CD14-positive monocyte (primary cell): ENCODE measurements around the gene GMDS. TPM values are rescaled to one million over a fixed set of nuclear protein-coding genes. Genes with fewer than 3 reads are reported as not detected.
A peak's percentile ranks its signal among the peaks of the same experiment; 100 is the strongest.

Source experiments
- DNase-seq, 3 donors: peaks; one replicate each; pipeline ENCODE4 v3.0.0-alpha.2; 2011 to 2022
- H2AFZ ChIP-seq: 2 replicates; pipeline ENCODE4 v1.6.0; 2012; ENCODE audit warnings: mild to moderate bottlenecking, low read depth, low read length, inconsistent platforms; ENCODE audit not compliant: insufficient read depth, poor library complexity, severe bottlenecking
- H3K27ac ChIP-seq, 2 donors: 1 replicate in 1 of 2; 2 replicates in 1 of 2; pipeline ENCODE4 v1.5.1; 2012 to 2013; ENCODE audit warnings: low read length in 2 of 2, control low read depth in 1 of 2, inconsistent platforms in 1 of 2, low read depth in 1 of 2, mild to moderate bottlenecking in 1 of 2
- H3K27me3 ChIP-seq, 2 donors: one replicate each; pipeline versions ENCODE4 v1.6.0 to v1.6.1; 2011 to 2013; ENCODE audit warnings: low read length in 2 of 2; ENCODE audit not compliant: control insufficient read depth in 2 of 2, insufficient read depth in 2 of 2
- H3K36me3 ChIP-seq, 2 donors: replicated peaks in 1 of 2; 1 replicate in 1 of 2; 2 replicates in 1 of 2; pipeline versions ENCODE4 v1.5.1 to v1.6.1; 2012 to 2013; ENCODE audit warnings: low read length in 2 of 2, control low read depth in 1 of 2, inconsistent platforms in 1 of 2, mild to moderate bottlenecking in 1 of 2; ENCODE audit not compliant: insufficient read depth in 2 of 2, control insufficient read depth in 1 of 2
- H3K4me1 ChIP-seq, 2 donors: 1 replicate in 1 of 2; 2 replicates in 1 of 2; pipeline versions ENCODE4 v1.5.1 to v1.6.1; 2012 to 2013; ENCODE audit warnings: low read length in 2 of 2, control low read depth in 1 of 2, inconsistent platforms in 1 of 2, mild to moderate bottlenecking in 1 of 2, moderate library complexity in 1 of 2; ENCODE audit not compliant: insufficient read depth in 2 of 2, control insufficient read depth in 1 of 2
- H3K4me2 ChIP-seq: replicated peaks from 2 replicates; pipeline ENCODE3; 2012; ENCODE audit warnings: low read length, moderate library complexity, mild to moderate bottlenecking; ENCODE audit not compliant: poor library complexity, severe bottlenecking; ENCODE audit errors: extremely low read depth
- H3K4me3 ChIP-seq, 3 experiments: fragments of 200-600 bp in 1 of 3; sonication (generic) in 1 of 3; replicated peaks in 1 of 3; 1 replicate in 2 of 3; 2 replicates in 1 of 3; pipeline ENCODE4 v1.5.1; 2011 to 2013; ENCODE audit warnings: low read length in 3 of 3, mild to moderate bottlenecking in 3 of 3, control low read depth in 2 of 3, low read depth in 2 of 3, inconsistent platforms in 1 of 3, moderate library complexity in 1 of 3
- H3K79me2 ChIP-seq: 2 replicates; pipeline ENCODE4 v1.6.0; 2012; ENCODE audit warnings: mild to moderate bottlenecking, control low read depth, inconsistent platforms, low read length, moderate library complexity; ENCODE audit not compliant: insufficient read depth
- H3K9ac ChIP-seq: 2 replicates; pipeline ENCODE4 v1.6.0; 2017; ENCODE audit warnings: low read length, mild to moderate bottlenecking; ENCODE audit not compliant: insufficient read depth, poor library complexity, severe bottlenecking
- H3K9me3 ChIP-seq, 2 donors: replicated peaks in 1 of 2; 1 replicate in 1 of 2; 2 replicates in 1 of 2; pipeline versions ENCODE4 v1.5.1 to v1.6.1; 2012 to 2013; ENCODE audit warnings: low read length in 2 of 2, control low read depth in 1 of 2; ENCODE audit not compliant: control insufficient read depth in 1 of 2, insufficient read depth in 1 of 2
- H4K20me1 ChIP-seq: 2 replicates; pipeline ENCODE4 v1.6.0; 2012; ENCODE audit warnings: mild to moderate bottlenecking, low read length, control low read depth, moderate library complexity; ENCODE audit not compliant: insufficient read depth
- H3K27ac Mint-ChIP-seq, 7 donors: one replicate each; pipeline ENCODE4 v1.8.0; 2020; ENCODE audit warnings: mild to moderate bottlenecking in 7 of 7, mixed read lengths in 7 of 7, moderate library complexity in 6 of 7, inconsistent platforms in 2 of 7
- H3K27me3 Mint-ChIP-seq, 3 donors: one replicate each; pipeline ENCODE4 v1.8.0; 2021 to 2022; ENCODE audit warnings: low read depth in 3 of 3, mild to moderate bottlenecking in 3 of 3, mixed read lengths in 3 of 3, moderate library complexity in 3 of 3, inconsistent platforms in 1 of 3
- H3K36me3 Mint-ChIP-seq, 2 donors: one replicate each; pipeline ENCODE4 v1.8.0; 2020; ENCODE audit warnings: mixed read lengths in 2 of 2, inconsistent platforms in 1 of 2, mild to moderate bottlenecking in 1 of 2
- H3K4me1 Mint-ChIP-seq: one replicate; pipeline ENCODE4 v1.8.0; 2020; ENCODE audit warnings: mild to moderate bottlenecking, mixed read lengths
- H3K4me3 Mint-ChIP-seq, 2 donors: one replicate each; pipeline ENCODE4 v1.8.0; 2020; ENCODE audit warnings: mild to moderate bottlenecking in 2 of 2, mixed read lengths in 2 of 2, moderate library complexity in 1 of 2
- H3K9me3 Mint-ChIP-seq, 7 donors: one replicate each; pipeline ENCODE4 v1.8.0; 2020 to 2022; ENCODE audit warnings: mixed read lengths in 7 of 7, mild to moderate bottlenecking in 6 of 7, moderate library complexity in 6 of 7, inconsistent platforms in 2 of 7
- CTCF ChIP-seq: fragments of 200-600 bp; IDR thresholded peaks from one replicate; pipeline ENCODE4 v1.8.0; 2022; ENCODE audit warnings: antibody characterized with exemption, mild to moderate bottlenecking
- WGBS: methylation state at CpG from one replicate; pipeline ENCODE4 v1.1.5; 2013; ENCODE audit warnings: missing lambda C conversion rate; ENCODE audit not compliant: insufficient coverage; 5-methylcytosine and 5-hydroxymethylcytosine counted together
- intact Hi-C, 2 donors: fragments of 100-400 bp; cut with micrococcal nuclease; formaldehyde crosslinking; loops; one replicate each; pipeline versions ENCODE4 v1.15.0 to v1.15.1; 2023
- polyA plus RNA-seq, 3 donors: library from polyadenylated mRNA; depleted of rRNA in 1 of 3; unstranded in 2 of 3; stranded (reverse) in 1 of 3; fragments of 300-500 nt in 2 of 3; fragments of >200 nt in 1 of 3; fragmentation: Illumina TruSeq in 2 of 3; gene quantifications; 1 replicate in 2 of 3; 2 replicates in 1 of 3; pipeline ENCODE4 v1.2.3, GENCODE V29; 2012 to 2021

Gene GMDS
- polyA plus RNA-seq, 3 donors = 10.5 to 19.9 (median 17.6) TPM

DNA sequence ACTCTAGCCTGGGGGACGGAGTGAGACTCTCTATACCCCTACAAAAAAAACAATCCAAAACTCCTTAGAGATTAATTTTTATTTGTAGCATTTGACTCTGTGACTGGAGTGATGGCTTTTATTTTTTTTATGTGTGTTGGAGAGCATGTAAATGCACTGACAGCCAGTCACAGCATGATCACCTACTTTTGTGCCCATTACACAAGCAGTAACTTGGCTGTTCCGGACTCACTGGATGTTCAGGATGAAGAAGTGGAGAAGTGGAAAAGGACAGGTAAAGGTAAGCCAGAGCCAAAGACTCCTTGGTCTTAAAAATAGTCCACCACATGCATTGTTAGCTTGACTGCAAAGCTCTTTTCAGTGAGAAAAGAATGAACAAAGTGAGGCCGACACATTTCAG, 413.0 kb downstream of the GMDS start:
- DNase-seq = no peak
- no peaks in the 10 kb centered on the region for H3K27me3 ChIP-seq
- no peaks in the 10 kb centered on the region for H3K36me3 ChIP-seq
- Mint-ChIP-seq H3K27me3 (peaks cover 0 to 7% (median 0%) of the 10 kb centered on the region in 3 donors), H3K36me3 (peaks cover 3 to 8% of the 10 kb centered on the region in 2 donors), H3K4me3 (no peak overlapping the region), H3K27ac (no peak overlapping the region), H3K4me1 (peaks cover 2% of the 10 kb centered on the region), H3K9me3 (peaks cover 9 to 21% (median 16%) of the 10 kb centered on the region in 7 donors)
- no peak overlapping the region for H3K4me2 ChIP-seq
- 36% methylated on average over 1 of the region's 3 CpGs for whole genome bisulfite sequencing
- H3K79me2 ChIP-seq = no peaks in the 10 kb centered on the region
- H2AFZ ChIP-seq = no peak overlapping the region
- no peaks in the 10 kb centered on the region for H3K4me1 ChIP-seq
- peaks cover 4 to 15% of the 10 kb centered on the region in 2 donors for H3K9me3 ChIP-seq
- no peak overlapping the region for H3K4me3 ChIP-seq
- H3K27ac ChIP-seq = no peak overlapping the region
- H4K20me1 ChIP-seq = no peaks in the 10 kb centered on the region
- intact Hi-C loops = no loop called here
- no peak for TF ChIP-seq CTCF
- no peak overlapping the region for H3K9ac ChIP-seq

GRCh38 chr6:1827984-1828793, 417.2 kb downstream of the GMDS start:
- Mint-ChIP-seq H3K4me1 (peaks cover 2% of the 10 kb centered on the region), H3K4me3 (no peak overlapping the region), H3K27me3 (peaks cover 0 to 5% (median 2%) of the 10 kb centered on the region in 3 donors), H3K9me3 (peaks cover 9 to 23% (median 18%) of the 10 kb centered on the region in 7 donors), H3K36me3 (peaks cover 3 to 8% of the 10 kb centered on the region in 2 donors), H3K27ac (peak overlapping the region in 1 of 7 donors; percentile 49)
- Histone ChIP-seq H3K79me2 (no peaks in the 10 kb centered on the region), H3K9ac (no peak overlapping the region), H3K4me1 (no peaks in the 10 kb centered on the region), H3K9me3 (peaks cover 4 to 15% of the 10 kb centered on the region in 2 donors), H4K20me1 (no peaks in the 10 kb centered on the region), H3K4me3 (no peak overlapping the region), H3K4me2 (no peak overlapping the region), H2AFZ (no peak overlapping the region), H3K27me3 (no peaks in the 10 kb centered on the region), H3K27ac (no peak overlapping the region), H3K36me3 (no peaks in the 10 kb centered on the region)
- no peak for DNase-seq
- intact Hi-C loops = no loop called here
- no peak for TF ChIP-seq CTCF
- WGBS = no CpG with 5 or more reads among the region's 1 CpG
